SU-DHL-6 (cell line): ENCODE results near the gene DOCK1.

Experiments
- EZH2phosphoT487 ChIP-seq: fragments of 200-600 bp; sonication (generic), shearing (Covaris generic); conservative IDR thresholded peaks from 2 replicates; pipeline ENCODE4 v1.6.1; 2018; ENCODE audit warnings: mild to moderate bottlenecking, antibody characterized with exemption, low read length, moderate library complexity, mixed read lengths
- TF ChIP-seq, protein P1 (sequence below): fragments of 200-600 bp; sonication (generic); IDR thresholded peaks from one replicate; pipeline ENCODE4 v1.5.1; 2017; ENCODE audit warnings: antibody characterized with exemption, mild to moderate bottlenecking, low read length, moderate library complexity; ENCODE audit not compliant: insufficient read depth, poor library complexity, severe bottlenecking

- TF ChIP-seq, protein P1, sequence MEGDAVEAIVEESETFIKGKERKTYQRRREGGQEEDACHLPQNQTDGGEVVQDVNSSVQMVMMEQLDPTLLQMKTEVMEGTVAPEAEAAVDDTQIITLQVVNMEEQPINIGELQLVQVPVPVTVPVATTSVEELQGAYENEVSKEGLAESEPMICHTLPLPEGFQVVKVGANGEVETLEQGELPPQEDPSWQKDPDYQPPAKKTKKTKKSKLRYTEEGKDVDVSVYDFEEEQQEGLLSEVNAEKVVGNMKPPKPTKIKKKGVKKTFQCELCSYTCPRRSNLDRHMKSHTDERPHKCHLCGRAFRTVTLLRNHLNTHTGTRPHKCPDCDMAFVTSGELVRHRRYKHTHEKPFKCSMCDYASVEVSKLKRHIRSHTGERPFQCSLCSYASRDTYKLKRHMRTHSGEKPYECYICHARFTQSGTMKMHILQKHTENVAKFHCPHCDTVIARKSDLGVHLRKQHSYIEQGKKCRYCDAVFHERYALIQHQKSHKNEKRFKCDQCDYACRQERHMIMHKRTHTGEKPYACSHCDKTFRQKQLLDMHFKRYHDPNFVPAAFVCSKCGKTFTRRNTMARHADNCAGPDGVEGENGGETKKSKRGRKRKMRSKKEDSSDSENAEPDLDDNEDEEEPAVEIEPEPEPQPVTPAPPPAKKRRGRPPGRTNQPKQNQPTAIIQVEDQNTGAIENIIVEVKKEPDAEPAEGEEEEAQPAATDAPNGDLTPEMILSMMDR: no peak
- TF ChIP-seq EZH2phosphoT487: no peak
These were observed 108.7 kb downstream of the DOCK1 start for GRCh38 chr10:127013691-127014473.
